ENCODE measurements around the gene PTPN6. TPM values are rescaled to one million over a fixed set of nuclear protein-coding genes. Genes with fewer than 3 reads are reported as not detected.

The PTPN6 gene
- total RNA-seq, 1 donor from 2014 or later, result 341 TPM

- Mint-ChIP-seq H3K4me3 (no peak overlapping the region), H3K27me3 (ENCODE audit: insufficient read depth) (no peaks in the 10 kb centered on the region), H3K27ac (no peak overlapping the region), H3K36me3 (ENCODE audit: low read depth) (peaks cover 54% of the 10 kb centered on the region), H3K9me3 (no peaks in the 10 kb centered on the region), H3K4me1 (ENCODE audit: low read depth) (no peaks in the 10 kb centered on the region)
- no peak for DNase-seq (ENCODE audit: low spot score)
- intact Hi-C loops (cut with micrococcal nuclease), result no loop called here
Observed at GRCh38 chr12:6979453-6979852, 28.3 kb downstream of the PTPN6 start.

GRCh38 chr12:6980075-6980474 is 28.9 kb downstream of the PTPN6 start:
- intact Hi-C loops (cut with micrococcal nuclease), result no loop called here
- H3K36me3 Mint-ChIP-seq (ENCODE audit: low read depth), result peaks cover 51% of the 10 kb centered on the region

GRCh38 chr12:6980740-6981139 is 29.6 kb downstream of the PTPN6 start:
- Mint-ChIP-seq H3K4me1 (ENCODE audit: low read depth) (no peaks in the 10 kb centered on the region), H3K27ac (no peak overlapping the region), H3K27me3 (ENCODE audit: insufficient read depth) (no peaks in the 10 kb centered on the region), H3K9me3 (no peaks in the 10 kb centered on the region), H3K4me3 (no peak overlapping the region), H3K36me3 (ENCODE audit: low read depth) (peaks cover 45% of the 10 kb centered on the region)
- DNase-seq (ENCODE audit: low spot score), result no peak
- intact Hi-C loops (cut with micrococcal nuclease), result no loop called here

More at GRCh38 chr12:6980075-6980474, 28.9 kb downstream of the PTPN6 start:
- Mint-ChIP-seq H3K4me3 (no peak overlapping the region), H3K27me3 (ENCODE audit: insufficient read depth) (no peaks in the 10 kb centered on the region), H3K9me3 (no peaks in the 10 kb centered on the region), H3K4me1 (ENCODE audit: low read depth) (no peaks in the 10 kb centered on the region), H3K27ac (no peak overlapping the region)
- no peak for DNase-seq (ENCODE audit: low spot score)

GRCh38 chr12:6981152-6982052 is 30.2 kb downstream of the PTPN6 start:
- H3K36me3 Mint-ChIP-seq (ENCODE audit: low read depth), result peaks cover 43% of the 10 kb centered on the region
- H3K9me3 Mint-ChIP-seq, result no peaks in the 10 kb centered on the region
- H3K4me1 Mint-ChIP-seq (ENCODE audit: low read depth), result no peaks in the 10 kb centered on the region
- H3K27me3 Mint-ChIP-seq (ENCODE audit: insufficient read depth), result no peaks in the 10 kb centered on the region
- H3K27ac Mint-ChIP-seq, result no peak overlapping the region
- intact Hi-C loops (cut with micrococcal nuclease), result no loop called here
- H3K4me3 Mint-ChIP-seq, result no peak overlapping the region
- no peak for DNase-seq (ENCODE audit: low spot score)

GRCh38 chr12:6982532-6982931 is 31.4 kb downstream of the PTPN6 start:
- DNase-seq (ENCODE audit: low spot score), result no peak
- Mint-ChIP-seq H3K36me3 (ENCODE audit: low read depth) (peaks cover 37% of the 10 kb centered on the region), H3K27ac (no peak overlapping the region), H3K4me1 (ENCODE audit: low read depth) (no peaks in the 10 kb centered on the region), H3K27me3 (ENCODE audit: insufficient read depth) (no peaks in the 10 kb centered on the region), H3K9me3 (no peaks in the 10 kb centered on the region), H3K4me3 (no peak overlapping the region)
- intact Hi-C loops (cut with micrococcal nuclease), result no loop called here

- H3K27ac Mint-ChIP-seq, result no peak overlapping the region
- peaks cover 20% of the 10 kb centered on the region for H3K36me3 Mint-ChIP-seq (ENCODE audit: low read depth)
- no peak for DNase-seq (ENCODE audit: low spot score)
- H3K9me3 Mint-ChIP-seq, result no peaks in the 10 kb centered on the region
- intact Hi-C loops (cut with micrococcal nuclease), result no loop called here
- no peaks in the 10 kb centered on the region for H3K4me1 Mint-ChIP-seq (ENCODE audit: low read depth)
- H3K4me3 Mint-ChIP-seq, result no peak overlapping the region
- H3K27me3 Mint-ChIP-seq (ENCODE audit: insufficient read depth), result no peaks in the 10 kb centered on the region
Observed at GRCh38 chr12:6987956-6988553, 36.9 kb downstream of the PTPN6 start.

GRCh38 chr12:6996040-6996441 is 44.9 kb downstream of the PTPN6 start:
- H3K4me3 Mint-ChIP-seq, result no peak overlapping the region
- intact Hi-C loops (cut with micrococcal nuclease), result no loop called here
- H3K27me3 Mint-ChIP-seq (ENCODE audit: insufficient read depth), result no peaks in the 10 kb centered on the region
- no peak overlapping the region for H3K27ac Mint-ChIP-seq
- no peaks in the 10 kb centered on the region for H3K9me3 Mint-ChIP-seq
- peaks cover 30% of the 10 kb centered on the region for H3K36me3 Mint-ChIP-seq (ENCODE audit: low read depth)
- DNase-seq (ENCODE audit: low spot score), result no peak
- no peaks in the 10 kb centered on the region for H3K4me1 Mint-ChIP-seq (ENCODE audit: low read depth)

- Mint-ChIP-seq H3K4me1 (ENCODE audit: low read depth) (no peaks in the 10 kb centered on the region), H3K27me3 (ENCODE audit: insufficient read depth) (no peaks in the 10 kb centered on the region), H3K9me3 (no peaks in the 10 kb centered on the region), H3K36me3 (ENCODE audit: low read depth) (peaks cover 22% of the 10 kb centered on the region), H3K27ac (no peak overlapping the region), H3K4me3 (no peak overlapping the region)
- intact Hi-C loops (cut with micrococcal nuclease), result no loop called here
- no peak for DNase-seq (ENCODE audit: low spot score)
Observed at GRCh38 chr12:6998715-6999451, 47.7 kb downstream of the PTPN6 start.

- Mint-ChIP-seq H3K4me1 (ENCODE audit: low read depth) (peaks cover 13% of the 10 kb centered on the region), H3K36me3 (ENCODE audit: low read depth) (peaks cover 25% of the 10 kb centered on the region), H3K9me3 (no peaks in the 10 kb centered on the region), H3K27me3 (ENCODE audit: insufficient read depth) (no peaks in the 10 kb centered on the region), H3K4me3 (no peak overlapping the region), H3K27ac (no peak overlapping the region)
- DNase-seq (ENCODE audit: low spot score), result no peak
- intact Hi-C loops (cut with micrococcal nuclease), result no loop called here
Observed at GRCh38 chr12:7001921-7002591, 50.9 kb downstream of the PTPN6 start.

- H3K9me3 Mint-ChIP-seq, result no peaks in the 10 kb centered on the region
- intact Hi-C loops (cut with micrococcal nuclease), result no loop called here
- no peak overlapping the region for H3K4me3 Mint-ChIP-seq
- H3K27me3 Mint-ChIP-seq (ENCODE audit: insufficient read depth), result no peaks in the 10 kb centered on the region
- H3K27ac Mint-ChIP-seq, result no peak overlapping the region
- H3K4me1 Mint-ChIP-seq (ENCODE audit: low read depth), result peaks cover 22% of the 10 kb centered on the region
- peaks cover 20% of the 10 kb centered on the region for H3K36me3 Mint-ChIP-seq (ENCODE audit: low read depth)
- no peak for DNase-seq (ENCODE audit: low spot score)
Observed at GRCh38 chr12:7004287-7004803, 53.2 kb downstream of the PTPN6 start.

GRCh38 chr12:7004840-7005239 is 53.7 kb downstream of the PTPN6 start:
- H3K9me3 Mint-ChIP-seq, result no peaks in the 10 kb centered on the region
- peaks cover 22% of the 10 kb centered on the region for H3K36me3 Mint-ChIP-seq (ENCODE audit: low read depth)
- H3K4me3 Mint-ChIP-seq, result no peak overlapping the region
- intact Hi-C loops (cut with micrococcal nuclease), result no loop called here
- no peak for DNase-seq (ENCODE audit: low spot score)
- no peak overlapping the region for H3K27ac Mint-ChIP-seq
- no peaks in the 10 kb centered on the region for H3K27me3 Mint-ChIP-seq (ENCODE audit: insufficient read depth)
- H3K4me1 Mint-ChIP-seq (ENCODE audit: low read depth), result peaks cover 22% of the 10 kb centered on the region

- H3K9me3 Mint-ChIP-seq, result no peaks in the 10 kb centered on the region
- intact Hi-C loops (cut with micrococcal nuclease), result no loop called here
Observed at GRCh38 chr12:7005311-7005710, 54.2 kb downstream of the PTPN6 start.

More at GRCh38 chr12:7005311-7005710, 54.2 kb downstream of the PTPN6 start:
- Mint-ChIP-seq H3K36me3 (ENCODE audit: low read depth) (peaks cover 26% of the 10 kb centered on the region), H3K4me3 (no peak overlapping the region), H3K27me3 (ENCODE audit: insufficient read depth) (no peaks in the 10 kb centered on the region), H3K4me1 (ENCODE audit: low read depth) (peaks cover 22% of the 10 kb centered on the region), H3K27ac (no peak overlapping the region)
- no peak for DNase-seq (ENCODE audit: low spot score)
